Ovary (tissue), 9 donors: ENCODE results near the gene ZNF710. TPM values are rescaled to one million over a fixed set of nuclear protein-coding genes. Genes with fewer than 3 reads are reported as not detected.

Experiments
- DNase-seq, 5 donors: peaks; one replicate each; pipeline ENCODE4 v3.0.0-alpha.2; 2019 to 2020
- H3K27ac ChIP-seq, 2 donors: fragments of 200-600 bp; one replicate each; pipeline versions ENCODE4 v1.5.1 to v1.8.0; 2019 to 2022
- H3K27me3 ChIP-seq: fragments of 200-600 bp; one replicate; pipeline ENCODE4 v1.8.0; 2022
- H3K36me3 ChIP-seq: fragments of 200-600 bp; sonication (generic); one replicate; pipeline ENCODE4 v1.5.1; 2019
- H3K4me1 ChIP-seq: one replicate; pipeline ENCODE4 v1.8.1; 2013; ENCODE audit warnings: mild to moderate bottlenecking, moderate library complexity; ENCODE audit not compliant: insufficient read depth
- H3K4me3 ChIP-seq: fragments of 200-600 bp; sonication (generic); one replicate; pipeline ENCODE4 v1.5.1; 2017
- H3K9me3 ChIP-seq, 2 donors: fragments of 200-600 bp in 1 of 2; sonication (generic) in 1 of 2; one replicate each; pipeline versions ENCODE4 v1.5.1 to v1.8.1; 2013 to 2019; ENCODE audit warnings: mild to moderate bottlenecking in 1 of 2, moderate library complexity in 1 of 2
- CTCF ChIP-seq, 3 donors: fragments of 450-650 bp in 2 of 3; fragments of 200-600 bp in 1 of 3; IDR thresholded peaks; one replicate each; pipeline versions ENCODE4 v1.5.1 to v1.8.0; 2016 to 2022; ENCODE audit warnings: antibody characterized with exemption in 3 of 3, mild to moderate bottlenecking in 1 of 3
- EP300 ChIP-seq: sonication (generic); formaldehyde crosslinking; IDR thresholded peaks from one replicate; pipeline ENCODE4 v1.6.1; 2017; ENCODE audit warnings: antibody characterized with exemption
- POLR2A ChIP-seq: fragments of 450-650 bp; IDR thresholded peaks from one replicate; pipeline ENCODE4 v1.6.1; 2017; ENCODE audit warnings: antibody characterized with exemption, mild to moderate bottlenecking, moderate library complexity
- WGBS, 3 donors: extraction: QIAGEN DNeasy Blood & Tissue Kit in 1 of 3; methylation state at CpG; one replicate each; pipeline versions ENCODE4 v1.1.5 to v1.1.7; 2013 to 2017; 5-methylcytosine and 5-hydroxymethylcytosine counted together
- intact Hi-C, 4 donors: fragments of 100-400 bp; cut with DNase I; formaldehyde crosslinking; loops; one replicate each; pipeline versions ENCODE4 v1.11.0 to v1.15.1; 2022 to 2023
- polyA plus RNA-seq, 2 donors: library from polyadenylated mRNA; stranded (reverse); fragments of 200-250 nt in 1 of 2; fragments of 350-450 nt in 1 of 2; fragmentation: Illumina TruSeq in 1 of 2; extraction: RNeasy Lipid Tissue Mini Kit (QIAGEN cat#74804) in 1 of 2; gene quantifications; one replicate each; pipeline ENCODE4 v1.2.3, GENCODE V29; 2013 to 2014
- total RNA-seq, 7 donors: library from RNA; depleted of rRNA in 2 of 7; stranded (reverse); fragments of >200 nt in 2 of 7; fragmentation: NEBNext Ultra II Directional in 3 of 7; extraction: Animal tissue kit (Norgen Biotek cat#: 25700) in 3 of 7; gene quantifications; one replicate each; pipeline versions ENCODE4 v1.1.0 to v1.2.4, GENCODE V29; 2016 to 2023
- donor health status: DM: no; HTN: no; CAD: no; lungs with moderate emphysema.
- donor health status: DM: no; HTN: no; CAD: no.
- donor health status: Bipolar disorder and iron deficiency.
- donor health status: DM: yes; HTN: yes; CAD: no.
- donor health status: DM: no; HTN: no; CAD: no.
- donor health status: DM: yes; HTN: yes; CAD: no.

Gene ZNF710
- total and polyA plus RNA-seq, 9 donors: 6.8 to 19.7 (median 14.4) TPM

GRCh38 chr15:90020021-90020735 lies 19.1 kb downstream of the ZNF710 start:
- Histone ChIP-seq H3K4me3 (no peak overlapping the region), H3K36me3 (no peaks in the 10 kb centered on the region), H3K4me1 (peaks cover 6% of the 10 kb centered on the region), H3K27me3 (no peaks in the 10 kb centered on the region), H3K9me3 (no peaks in the 10 kb centered on the region), H3K27ac (no peak overlapping the region)
- intact Hi-C loops: no loop called here
- TF ChIP-seq EP300 (no peak), CTCF (IDR thresholded peaks at IDR 0.05) (no peak), POLR2A (no peak)
- no peak for DNase-seq
- WGBS, 3 donors: 65 to 78% (median 74%) methylated on average over 16 to 18 of the region's 18 CpGs

- no peak for DNase-seq
- intact Hi-C loops: no loop called here
- 86 to 87% (median 87%) methylated on average over 10 of the region's 10 CpGs for WGBS, 3 donors
Measured at GRCh38 chr15:90020936-90021507, 19.9 kb downstream of the ZNF710 start.

GRCh38 chr15:90022345-90022744 lies 21.2 kb downstream of the ZNF710 start:
- H3K27me3 ChIP-seq: no peaks in the 10 kb centered on the region
- H3K4me3 ChIP-seq: no peak overlapping the region
- peaks cover 6% of the 10 kb centered on the region for H3K4me1 ChIP-seq
- H3K27ac ChIP-seq: no peak overlapping the region
- no peak for DNase-seq
- no peaks in the 10 kb centered on the region for H3K9me3 ChIP-seq
- 91 to 94% (median 93%) methylated on average over 6 of the region's 6 CpGs for WGBS, 3 donors
- H3K36me3 ChIP-seq: no peaks in the 10 kb centered on the region
- no peak for TF ChIP-seq CTCF (IDR thresholded peaks at IDR 0.05)
- intact Hi-C loops: no loop called here

More at GRCh38 chr15:90020936-90021507, 19.9 kb downstream of the ZNF710 start:
- no peak overlapping the region for H3K4me3 ChIP-seq
- no peaks in the 10 kb centered on the region for H3K27me3 ChIP-seq
- H3K36me3 ChIP-seq: no peaks in the 10 kb centered on the region
- TF ChIP-seq EP300 (no peak), CTCF (IDR thresholded peaks at IDR 0.05) (no peak), POLR2A (no peak)
- H3K9me3 ChIP-seq: no peaks in the 10 kb centered on the region
- no peak overlapping the region for H3K27ac ChIP-seq
- H3K4me1 ChIP-seq: peaks cover 6% of the 10 kb centered on the region

GRCh38 chr15:90022905-90023700 lies 22.0 kb downstream of the ZNF710 start:
- no peak for TF ChIP-seq EP300
- no peak for TF ChIP-seq CTCF (IDR thresholded peaks at IDR 0.05)
- TF ChIP-seq POLR2A: no peak
- 81 to 98% (median 90%) methylated on average over 6 of the region's 6 CpGs for WGBS, 3 donors
- Histone ChIP-seq H3K27me3 (no peaks in the 10 kb centered on the region), H3K36me3 (no peaks in the 10 kb centered on the region), H3K27ac (no peak overlapping the region), H3K4me3 (no peak overlapping the region), H3K9me3 (no peaks in the 10 kb centered on the region), H3K4me1 (peaks cover 4% of the 10 kb centered on the region)
- DNase-seq: no peak
- intact Hi-C loops: no loop called here
